Activated CD4-positive, alpha-beta T cell treated with anti-CD3 and anti-CD28 coated beads, Interleukin-2, amount 50 U/mL, for 4 hours (primary cell): ENCODE results near the gene ELK3.

Source experiments
- DNase-seq, 2 experiments: peaks; one replicate each; pipeline ENCODE4 v3.0.0-alpha.2; 2020

ELK3 gene

DNA sequence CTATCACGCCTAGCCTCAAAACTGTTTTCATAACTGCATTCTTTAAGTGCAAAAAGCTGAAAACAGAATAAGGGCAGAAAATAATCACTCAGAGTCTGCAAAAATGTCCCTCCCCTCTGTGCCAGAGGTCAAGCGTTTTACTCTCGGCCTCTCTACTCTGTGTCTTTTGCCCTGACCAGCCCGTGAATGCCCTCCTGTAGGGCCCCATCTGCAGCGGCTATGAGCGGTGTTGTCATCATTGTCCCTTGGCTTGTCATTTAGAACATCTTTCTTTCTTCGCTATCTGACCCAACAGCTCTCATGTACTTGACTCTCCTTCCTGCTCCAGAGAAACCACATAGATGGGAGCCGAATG is 21.7 kb downstream of the ELK3 start:
- DNase-seq, result no peak

DNA sequence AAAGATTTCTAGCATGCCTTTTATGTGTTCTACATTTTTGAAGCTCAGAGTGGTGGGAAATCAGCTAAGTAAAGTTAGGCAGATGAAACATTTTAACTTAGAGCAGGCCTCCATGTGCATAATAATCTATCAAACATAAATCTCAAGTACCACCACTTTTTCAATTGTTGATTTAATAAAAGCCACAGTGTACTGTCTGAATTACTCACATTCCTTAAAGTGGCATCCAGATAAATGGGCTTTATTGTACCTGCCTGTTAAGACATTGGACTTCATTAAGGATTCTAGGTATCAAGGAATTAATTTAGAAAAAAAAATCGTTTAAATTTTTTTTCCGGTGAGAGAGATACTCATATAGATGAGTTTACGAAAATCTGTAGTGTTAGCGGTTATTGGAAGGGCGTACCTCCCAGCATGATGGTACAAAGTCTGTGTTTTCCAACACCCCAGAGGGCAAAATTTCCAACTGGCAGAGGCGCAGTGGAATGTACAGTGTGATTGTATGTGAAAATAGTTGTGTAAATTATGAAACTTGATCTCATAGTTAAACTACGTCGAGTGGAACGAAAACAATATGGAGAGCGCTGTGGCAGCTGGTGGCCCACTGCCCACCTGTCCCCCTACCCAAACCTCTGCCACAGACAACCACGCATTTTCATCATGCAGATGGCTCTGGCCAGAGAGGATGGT is 25.0 kb downstream of the ELK3 start:
- DNase-seq, result no peak

DNA sequence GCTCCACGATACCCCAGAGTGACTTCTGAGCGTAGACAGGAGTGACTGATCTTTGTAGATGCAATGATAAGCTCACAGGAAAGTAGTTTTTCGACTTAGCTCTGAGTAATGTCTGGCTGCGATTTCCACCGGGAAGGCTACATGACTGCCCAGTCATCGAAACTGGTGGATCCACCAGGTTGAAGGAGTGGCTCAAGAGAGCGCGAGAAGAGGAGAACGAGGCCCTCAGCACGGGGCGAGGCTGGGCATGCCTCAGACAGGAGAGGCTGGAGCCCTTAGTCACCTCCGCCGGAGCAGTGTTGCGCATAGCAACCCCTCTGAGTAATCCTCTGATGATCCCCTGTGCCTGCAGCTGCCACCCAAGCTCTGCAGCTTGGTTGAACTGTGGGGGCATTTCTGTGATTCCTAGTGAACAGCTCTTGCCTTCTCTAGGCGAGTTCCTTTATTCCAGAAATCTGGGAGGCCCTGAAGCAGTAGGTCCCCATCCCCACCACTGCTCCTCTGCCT is 25.6 kb downstream of the ELK3 start:
- DNase-seq, result no peak

DNA sequence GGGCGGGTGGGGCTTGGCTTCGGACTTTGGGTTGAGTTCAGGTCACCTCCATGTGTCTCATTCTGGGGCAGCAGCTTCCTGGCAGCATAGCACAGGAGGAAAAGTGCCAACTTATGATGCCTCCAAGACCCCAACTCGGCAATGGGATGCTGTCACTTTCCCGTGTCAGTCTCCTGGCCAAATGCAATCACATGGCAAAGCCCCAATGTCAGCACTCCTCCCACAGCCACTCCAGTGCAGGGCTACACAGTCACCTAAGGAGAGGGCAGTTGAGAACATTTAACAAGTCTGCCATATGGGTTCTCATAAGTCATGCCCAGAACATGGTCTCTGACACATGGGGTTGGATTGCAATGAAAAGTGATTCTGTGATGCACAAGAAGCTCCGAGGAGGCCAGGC is 26.7 kb downstream of the ELK3 start:
- DNase-seq, result no peak

DNA sequence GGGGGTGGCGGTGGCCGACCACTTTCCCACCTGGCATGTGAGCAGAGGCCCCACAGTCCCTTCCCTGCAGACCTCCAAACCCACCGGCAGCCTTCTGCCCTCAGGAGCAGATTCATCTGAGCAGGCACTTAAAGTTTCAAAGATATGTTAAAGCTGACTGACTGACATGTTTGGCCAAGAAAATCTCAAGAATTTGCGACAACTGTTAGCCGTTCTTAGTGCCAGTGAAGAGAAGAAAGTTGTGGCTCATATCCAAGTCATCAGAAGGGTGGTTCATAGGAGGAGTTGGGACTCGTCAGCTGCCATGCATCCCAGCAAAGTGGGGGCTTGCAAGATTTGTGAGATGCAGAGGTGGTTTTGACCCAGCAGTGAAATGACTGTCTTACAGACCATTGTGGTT is 27.2 kb downstream of the ELK3 start:
- DNase-seq, result no peak

DNA sequence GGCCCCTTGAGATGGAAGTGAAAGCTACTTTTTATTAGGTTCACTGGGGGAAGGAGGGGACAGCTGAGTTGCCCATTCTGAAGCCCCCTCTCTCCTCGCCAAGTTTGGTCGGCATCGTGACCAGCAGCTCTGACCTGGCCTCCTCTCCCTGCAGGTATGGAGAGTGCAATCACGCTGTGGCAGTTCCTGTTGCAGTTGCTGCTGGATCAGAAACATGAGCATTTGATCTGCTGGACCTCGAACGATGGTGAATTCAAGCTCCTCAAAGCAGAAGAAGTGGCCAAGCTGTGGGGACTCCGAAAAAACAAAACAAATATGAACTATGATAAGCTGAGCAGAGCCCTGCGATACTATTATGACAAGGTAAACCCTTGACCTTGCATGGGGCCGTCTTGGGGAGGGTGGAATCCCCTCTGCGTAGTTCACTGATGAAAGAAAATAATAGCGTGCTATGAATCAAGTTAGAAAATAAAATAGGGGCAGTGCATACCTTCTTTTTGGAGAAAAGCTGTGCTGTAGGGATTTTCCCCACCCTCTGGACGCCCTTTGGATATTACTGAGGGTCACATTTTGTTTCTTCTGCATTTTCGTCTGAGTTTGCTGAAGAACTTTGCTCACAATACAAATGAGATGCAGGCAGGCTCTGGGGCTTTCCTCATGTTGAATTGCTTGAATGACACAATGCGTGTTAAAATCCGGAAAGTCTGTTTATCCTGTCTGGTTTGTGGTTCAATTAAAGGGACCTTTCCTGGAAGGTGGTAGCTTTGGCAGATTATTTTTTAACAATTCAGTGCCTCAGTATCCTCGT is 29.4 kb downstream of the ELK3 start:
- no peak for DNase-seq

DNA sequence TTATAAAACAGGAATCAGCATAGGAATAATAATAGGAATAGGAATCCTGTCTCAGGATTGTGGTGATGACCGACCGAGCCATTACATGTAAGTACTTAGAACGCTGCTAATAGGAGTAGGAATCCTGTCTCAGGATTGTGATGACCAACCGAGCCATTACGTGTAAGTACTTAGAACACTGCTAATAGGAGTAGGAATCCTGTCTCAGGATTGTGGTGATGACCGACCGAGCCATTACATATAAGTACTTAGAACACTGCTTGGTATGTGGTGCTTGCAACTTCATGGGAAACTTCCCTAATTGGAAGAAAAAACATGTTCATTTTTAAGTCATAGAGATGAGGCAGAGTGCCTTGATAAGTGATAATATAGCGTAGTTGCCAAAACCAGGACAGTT is 30.0 kb downstream of the ELK3 start:
- no peak for DNase-seq

DNA sequence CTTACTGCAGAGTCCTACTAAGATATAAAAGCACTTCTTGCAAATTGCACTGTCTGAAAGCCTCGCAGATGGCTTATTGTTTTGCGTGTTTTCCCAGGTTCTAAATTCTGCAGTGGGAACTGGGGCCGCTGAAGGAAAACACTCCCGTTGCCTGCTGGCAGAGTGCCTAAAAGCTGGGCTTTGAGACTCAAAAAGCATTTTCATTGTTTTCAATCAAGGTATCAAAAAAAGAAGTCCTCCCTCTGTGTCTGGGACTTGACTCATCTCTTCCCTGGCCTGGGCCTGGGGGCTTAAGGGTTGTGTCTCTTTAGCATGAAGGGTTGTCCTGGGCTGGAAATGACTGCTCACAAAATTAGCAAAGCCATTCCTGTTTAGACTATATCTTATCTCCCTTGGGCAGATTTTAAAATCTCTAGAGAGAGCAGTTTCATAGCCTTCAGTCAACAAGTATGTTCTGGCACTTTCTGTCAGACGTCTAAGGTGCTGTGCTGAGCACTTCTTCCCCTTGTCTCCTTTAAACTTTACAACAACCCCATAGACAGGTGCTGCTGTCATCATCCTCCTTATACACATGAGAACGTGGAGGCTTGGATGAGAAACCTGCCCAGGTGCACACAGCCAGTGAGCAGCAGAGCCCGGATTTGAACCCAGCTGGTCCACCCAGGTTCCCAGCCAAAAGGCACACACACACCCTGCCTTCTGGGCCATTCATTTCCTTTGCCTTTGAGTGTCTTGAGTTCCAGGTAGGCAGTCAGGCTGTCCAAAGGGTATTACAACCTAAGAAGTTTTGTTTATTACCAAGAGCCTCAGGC is 31.1 kb downstream of the ELK3 start:
- no peak for DNase-seq

DNA sequence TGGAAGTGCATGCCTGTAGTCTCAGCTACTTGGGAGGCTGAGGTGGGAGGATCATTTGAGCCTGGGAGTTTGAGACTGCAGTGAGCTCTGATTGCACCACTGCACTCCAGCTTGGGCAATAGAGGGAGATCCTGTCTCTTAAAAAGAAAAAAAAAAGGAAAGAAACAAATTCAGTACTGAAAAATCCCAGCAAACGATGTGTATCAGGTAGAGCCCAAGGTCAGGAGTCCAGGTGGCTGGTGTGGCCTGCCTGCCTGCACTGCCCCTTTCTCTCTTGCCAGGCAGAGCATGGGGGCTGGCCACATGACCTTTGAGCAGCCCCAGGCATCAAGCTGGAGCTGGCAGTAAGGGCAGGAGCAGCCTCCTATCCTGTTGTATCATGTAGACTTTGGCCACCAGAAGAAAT is 31.8 kb downstream of the ELK3 start:
- no peak for DNase-seq

DNA sequence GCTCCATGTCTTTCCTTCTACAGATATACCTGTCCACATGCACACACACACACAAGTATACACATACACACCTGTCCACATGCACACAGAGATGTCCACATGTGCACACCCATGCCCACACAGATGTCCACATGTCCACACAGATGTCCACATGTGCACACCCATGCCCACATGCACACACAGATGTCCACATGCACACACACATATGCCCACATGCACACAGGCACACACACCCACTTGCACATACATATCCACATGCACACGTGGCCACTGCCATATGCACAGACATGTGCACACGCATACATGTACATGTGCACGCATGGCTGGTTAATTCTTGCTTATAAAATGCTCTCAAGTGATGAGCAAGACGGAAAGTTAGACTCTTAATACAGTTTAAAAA is 32.2 kb downstream of the ELK3 start:
- no peak for DNase-seq

DNA sequence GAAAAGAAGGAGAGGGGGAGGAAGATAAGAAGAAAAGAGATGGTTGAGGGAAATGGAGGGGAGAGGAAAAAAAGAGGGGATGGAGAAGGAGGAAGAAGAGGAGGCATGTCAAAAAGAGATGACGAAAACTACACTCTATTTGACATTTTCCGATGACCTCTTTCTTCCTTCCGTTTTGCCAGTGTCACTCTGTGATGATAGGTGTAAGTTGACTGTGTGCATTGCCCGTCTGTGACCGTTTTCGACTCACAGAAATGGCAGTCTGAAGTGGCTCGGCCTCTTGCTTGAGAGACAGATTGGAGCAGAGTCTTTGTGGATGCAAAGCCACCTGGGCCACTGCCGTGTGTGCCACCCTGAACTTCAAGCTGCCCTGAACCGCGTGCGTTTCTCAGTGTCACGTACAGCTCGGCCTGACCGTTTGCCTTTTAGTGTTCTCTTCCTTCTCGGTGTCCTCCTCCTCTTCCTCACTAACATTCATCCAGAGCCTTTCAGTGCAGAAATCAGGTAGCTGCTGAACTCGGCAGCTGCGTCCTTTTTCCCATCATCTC is 32.7 kb downstream of the ELK3 start:
- DNase-seq, result no peak

DNA sequence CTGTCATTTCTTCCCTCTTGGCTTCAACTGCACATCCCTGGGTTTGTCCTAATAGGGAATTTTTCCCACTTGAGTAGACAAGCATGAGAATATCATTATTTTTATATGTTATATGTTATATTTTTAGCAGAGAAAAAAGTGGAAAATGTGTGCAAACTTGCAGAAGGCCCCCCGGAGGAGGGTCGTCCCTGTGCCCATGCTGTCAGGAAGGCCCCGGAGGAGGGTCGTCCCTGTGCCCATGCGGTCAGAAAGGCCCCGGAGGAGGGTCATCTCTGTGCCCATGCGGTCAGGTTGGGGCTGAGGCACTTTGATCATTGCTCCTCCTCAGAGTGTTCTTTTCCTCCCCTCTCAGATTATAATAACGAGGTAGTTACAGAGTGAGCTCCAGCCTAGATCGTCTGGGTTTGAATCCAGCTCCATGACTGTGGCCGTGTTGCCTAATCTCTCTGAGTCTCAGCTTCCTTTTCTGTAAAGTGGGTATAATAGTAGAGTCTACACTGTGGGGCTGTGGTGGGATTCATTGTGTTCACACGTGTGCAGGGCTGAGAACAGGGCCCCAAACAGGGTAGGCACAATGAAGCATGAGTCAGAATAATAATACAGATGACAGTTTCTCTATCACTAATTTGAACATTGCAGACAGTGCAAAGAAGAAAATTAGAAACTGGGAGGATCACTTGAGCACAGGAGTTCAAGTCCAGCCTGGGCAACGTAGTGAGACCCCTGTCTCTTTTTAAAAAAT is 33.4 kb downstream of the ELK3 start:
- DNase-seq, result no peak

DNA sequence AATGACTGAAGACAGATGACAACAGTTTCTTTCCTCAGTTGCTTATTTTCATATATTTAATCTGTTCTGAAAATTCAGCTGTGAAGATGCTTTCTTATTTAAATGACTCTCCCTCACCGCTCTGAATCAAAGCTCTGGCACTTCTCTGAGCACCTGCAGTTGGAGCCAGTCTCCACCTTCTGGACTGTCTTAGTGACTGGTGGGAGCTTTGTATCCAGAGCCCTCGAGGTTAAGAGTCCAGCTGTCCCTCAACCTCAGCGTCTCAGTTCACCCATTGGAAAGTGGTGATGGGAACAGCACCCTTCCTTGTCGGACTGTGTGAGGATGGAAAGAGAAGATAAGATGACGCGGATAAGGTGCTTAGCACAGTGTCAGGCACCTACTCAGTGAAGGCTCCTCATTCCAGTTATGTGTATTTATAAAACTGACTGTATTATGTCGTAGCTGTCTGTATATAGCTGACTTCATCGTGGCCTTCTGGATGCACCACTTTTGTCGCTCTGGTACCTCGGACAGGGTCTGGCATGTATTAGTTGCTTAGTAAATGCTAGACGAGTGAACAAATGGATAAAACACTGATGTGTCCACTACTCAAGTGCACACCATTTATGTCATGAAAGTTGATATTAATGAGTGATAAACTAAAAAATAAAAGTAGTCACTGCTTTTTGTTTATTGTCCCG is 34.5 kb downstream of the ELK3 start:
- DNase-seq, result no peak

DNA sequence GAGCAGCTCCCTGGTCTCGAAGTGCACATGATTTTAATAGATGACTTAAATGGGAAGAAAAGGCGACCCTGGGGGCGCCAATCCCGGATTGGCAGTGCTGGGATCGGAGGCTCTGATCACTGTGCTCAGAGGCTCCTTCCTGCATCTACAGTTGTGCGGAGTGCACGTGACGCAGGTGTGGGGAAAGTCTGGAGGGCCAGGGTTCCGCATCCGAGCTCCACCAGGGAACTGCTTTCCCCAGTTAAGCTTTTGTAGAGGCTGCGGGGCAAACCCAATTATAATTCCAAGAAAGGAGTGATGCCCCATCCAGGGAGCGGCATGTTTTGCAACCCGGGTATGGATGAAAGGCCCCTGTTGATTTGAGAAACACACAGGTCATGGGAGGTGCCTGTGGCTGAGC is 36.5 kb downstream of the ELK3 start:
- no peak for DNase-seq

DNA sequence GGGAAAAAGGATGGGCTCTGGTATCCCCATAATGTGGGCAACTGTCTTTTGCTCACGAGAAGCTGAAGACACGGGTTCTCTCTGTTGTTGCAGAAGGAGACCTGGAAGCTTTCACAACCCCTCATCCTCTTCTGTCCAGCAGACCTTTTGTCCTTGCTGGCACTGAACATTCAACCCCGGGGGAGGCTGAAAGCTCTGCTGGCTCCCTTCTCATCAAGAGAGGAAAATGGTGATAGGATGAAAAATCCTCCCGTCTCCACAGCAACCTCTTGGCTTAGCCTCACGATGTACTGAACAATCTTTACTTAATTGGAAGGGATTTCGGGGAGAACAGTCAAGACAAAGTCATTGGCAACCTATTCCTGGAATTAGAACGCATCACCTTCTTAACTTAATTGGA is 39.0 kb downstream of the ELK3 start:
- no peak for DNase-seq

DNA sequence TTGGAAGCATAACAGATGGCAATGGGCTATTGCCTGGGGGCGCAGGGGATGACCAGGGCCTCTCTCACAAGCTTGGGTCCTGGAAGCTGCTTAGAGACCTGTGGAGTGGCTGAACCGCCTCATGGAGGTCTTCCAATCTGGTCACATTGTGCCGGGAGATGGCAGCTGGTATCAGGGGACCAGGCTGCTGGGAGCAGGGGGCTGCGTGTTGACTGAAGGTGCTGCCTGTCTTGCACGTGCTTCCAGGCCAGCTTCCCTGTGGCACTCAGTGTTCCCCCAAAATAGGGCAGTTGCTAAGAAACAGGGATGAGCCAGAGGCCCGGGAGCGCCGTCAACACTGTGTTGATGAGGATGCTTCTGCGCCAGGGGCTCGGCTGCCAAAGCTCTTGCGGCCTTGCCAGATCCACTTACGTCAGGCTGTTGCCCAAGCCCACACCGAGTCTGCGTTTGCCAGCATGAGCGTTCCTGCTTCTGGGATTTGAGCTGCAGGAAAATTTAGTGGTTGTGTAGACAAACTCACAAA is 39.8 kb downstream of the ELK3 start:
- no peak for DNase-seq

DNA sequence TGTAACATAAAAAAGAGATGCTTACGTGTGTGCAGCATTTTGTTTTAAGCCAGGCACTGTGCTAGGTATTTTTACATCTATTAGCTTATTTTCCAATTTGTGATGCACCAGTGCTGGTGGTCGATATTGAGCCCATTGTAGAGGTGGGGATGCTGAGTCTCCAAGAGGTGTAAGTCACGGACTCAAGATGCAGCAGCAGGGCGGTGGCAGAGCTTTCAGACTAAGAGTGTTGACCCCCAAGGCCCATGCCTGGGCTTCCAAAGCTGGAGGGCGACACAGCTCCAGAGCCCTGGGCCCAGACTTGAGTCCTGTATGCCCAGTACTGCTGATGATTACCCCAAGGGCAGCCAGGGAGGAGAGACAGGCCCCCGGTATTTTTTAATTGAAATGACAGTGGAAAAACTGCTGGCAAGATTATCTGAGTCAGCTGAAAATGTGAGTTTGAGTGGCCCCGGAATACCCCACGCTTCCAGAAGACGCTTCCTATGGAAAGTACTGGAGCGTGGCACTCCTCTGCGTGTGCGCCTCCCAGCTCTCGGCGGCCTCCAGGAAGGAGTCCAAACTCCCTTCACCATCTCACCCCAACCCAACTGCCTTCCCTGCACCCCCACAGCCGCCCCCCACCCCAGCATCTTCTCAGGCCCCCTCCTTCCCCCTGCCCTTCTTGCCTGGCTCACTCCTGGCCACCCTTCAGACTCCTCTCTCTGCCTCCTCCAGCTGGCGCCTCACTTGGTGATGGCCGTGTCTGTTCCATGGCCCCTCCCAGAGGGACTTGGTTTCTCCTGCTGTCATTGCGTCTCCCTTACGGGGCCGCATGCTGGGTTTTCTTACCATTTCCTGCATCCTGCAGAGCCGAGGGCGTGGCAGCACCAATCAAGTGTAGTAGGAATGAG is 40.7 kb downstream of the ELK3 start:
- DNase-seq, result no peak

DNA sequence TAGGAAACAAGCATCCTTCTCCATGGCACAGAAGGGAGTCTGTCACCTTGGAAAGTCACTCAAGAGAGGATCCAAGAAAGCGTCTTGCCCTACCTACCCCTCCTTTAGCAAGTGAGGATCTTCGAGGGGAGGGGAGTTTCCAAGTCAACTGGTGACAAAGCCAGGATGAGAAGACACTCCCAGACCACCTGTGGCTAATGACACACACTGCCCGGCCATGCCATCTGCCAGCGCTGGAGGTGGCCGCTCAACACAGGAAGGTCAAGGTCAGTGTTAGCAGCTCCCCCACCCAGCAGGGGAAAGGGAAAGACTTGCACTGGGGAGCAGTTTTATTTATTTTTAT is 41.3 kb downstream of the ELK3 start:
- DNase-seq, result no peak

DNA sequence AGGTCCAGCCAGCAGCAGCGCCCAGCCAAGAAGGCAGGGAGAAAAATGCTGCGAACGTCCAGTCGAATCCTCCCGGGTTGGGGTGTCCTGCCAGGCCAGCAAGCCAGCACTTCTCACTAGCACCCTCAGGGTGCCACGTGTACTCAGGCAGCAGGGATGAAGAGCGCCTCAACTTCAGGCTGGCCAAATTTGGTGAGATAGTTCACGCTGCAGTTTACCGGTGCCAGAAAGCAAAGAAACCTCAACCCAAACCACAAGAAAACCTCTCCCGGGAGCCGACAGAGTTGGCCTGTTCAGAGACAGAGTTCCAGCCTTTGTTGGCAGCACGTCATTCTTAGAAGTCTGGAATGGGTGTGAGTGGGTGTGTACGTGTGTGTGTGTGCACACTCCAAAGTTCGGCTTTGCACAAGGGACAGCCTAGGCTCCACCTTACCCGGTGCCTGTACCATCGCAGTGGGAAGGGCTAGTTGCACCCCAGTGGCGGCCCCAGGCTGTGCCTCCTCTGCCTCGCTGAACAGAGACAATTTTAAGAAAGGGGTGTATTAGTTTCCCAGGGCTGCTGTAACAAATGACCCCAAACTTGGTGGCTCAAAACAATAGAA is 42.1 kb downstream of the ELK3 start:
- no peak for DNase-seq

DNA sequence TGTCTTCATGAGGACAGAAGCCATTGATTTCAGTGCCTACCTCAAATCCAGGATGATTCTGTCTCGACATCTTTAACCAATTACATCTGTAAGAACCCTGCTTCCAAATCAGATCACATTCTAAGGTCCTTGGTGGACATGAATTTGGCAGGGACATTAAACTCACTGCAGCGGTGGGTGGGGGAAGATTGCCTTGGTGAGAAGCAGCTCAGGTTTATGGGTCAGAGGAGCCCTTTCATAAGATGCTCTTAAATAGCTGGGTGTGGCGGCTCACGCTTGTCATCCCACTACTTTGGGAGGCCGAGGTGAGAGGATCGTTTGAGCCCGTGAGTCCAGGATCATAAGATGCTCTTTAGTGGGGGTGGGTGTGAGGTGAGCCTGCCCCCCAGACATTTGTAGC is 42.9 kb downstream of the ELK3 start:
- no peak for DNase-seq
